GM19455 (cell line): ENCODE results near the gene ANKRD63.

Experiments
- ATAC-seq: cut with Tn5 transposase; IDR thresholded peaks from one replicate; pipeline ENCODE4 v1.9.1; 2021; ENCODE audit not compliant: unreplicated experiment

Gene ANKRD63

DNA sequence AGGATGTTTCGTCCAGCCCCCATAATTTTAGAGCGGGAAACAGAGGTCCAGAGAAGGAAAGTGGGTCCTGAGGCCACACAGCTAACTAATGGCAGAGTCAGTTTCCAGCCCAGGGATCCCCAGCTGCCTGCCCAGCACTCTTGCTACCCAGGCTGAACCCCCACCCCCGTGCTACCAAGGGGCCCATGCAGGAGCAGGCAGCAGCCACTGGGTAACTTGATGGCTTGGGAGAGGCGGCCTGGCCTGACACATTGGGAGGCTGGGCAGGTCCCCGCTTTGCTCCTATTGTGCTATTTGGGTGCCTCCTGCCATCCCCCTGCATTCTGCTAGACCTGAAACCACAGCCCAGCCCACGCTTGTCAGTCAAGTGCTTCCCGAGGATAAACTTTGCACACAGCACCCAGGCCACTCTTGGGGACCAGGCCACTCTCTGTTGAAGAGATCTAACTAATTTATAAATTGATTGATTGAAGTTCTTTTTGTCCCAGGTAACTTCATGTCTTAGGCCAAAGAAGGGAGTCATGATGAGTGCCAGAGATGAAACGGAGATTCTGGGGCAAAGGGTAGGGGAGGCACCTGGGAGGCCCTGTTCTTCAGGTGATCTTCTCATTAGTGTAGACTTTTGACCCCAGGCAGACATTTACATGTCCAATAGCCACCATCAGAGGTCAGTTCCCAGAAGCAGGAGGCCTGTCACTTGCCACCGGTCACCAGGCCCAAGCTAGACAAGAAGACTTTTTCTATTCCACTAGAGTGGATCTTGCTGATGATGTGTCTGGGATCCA, 37.0 kb downstream of the ANKRD63 start:
- ATAC-seq = no peak

DNA sequence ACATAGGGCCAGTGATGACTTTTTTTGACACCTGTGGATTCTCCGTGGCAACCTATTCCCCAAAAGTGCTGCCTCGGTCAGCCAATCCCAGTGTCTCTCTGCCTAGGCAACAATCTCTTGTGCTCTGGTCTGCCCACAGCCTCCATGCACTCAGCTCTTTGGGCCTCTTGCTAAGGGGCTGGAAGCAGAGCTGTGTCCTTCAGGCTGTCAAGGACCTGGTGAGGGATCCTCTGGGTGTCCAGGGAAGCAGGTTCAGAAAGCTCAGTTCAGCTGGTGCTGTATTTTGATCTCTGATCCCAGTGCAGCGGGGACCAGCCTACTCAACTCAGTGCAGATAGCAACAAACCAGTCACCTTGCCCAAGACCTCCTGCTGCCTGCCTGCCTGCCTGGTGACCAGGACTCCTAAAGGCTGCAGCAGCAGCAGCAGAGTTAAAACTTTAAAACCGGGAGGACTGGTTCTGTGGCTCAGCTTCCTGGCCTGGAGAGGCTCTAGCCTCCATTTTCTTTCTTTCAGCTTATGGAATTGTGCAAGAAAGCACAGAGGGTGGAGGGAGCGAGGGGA, 37.8 kb downstream of the ANKRD63 start:
- no peak for ATAC-seq

DNA sequence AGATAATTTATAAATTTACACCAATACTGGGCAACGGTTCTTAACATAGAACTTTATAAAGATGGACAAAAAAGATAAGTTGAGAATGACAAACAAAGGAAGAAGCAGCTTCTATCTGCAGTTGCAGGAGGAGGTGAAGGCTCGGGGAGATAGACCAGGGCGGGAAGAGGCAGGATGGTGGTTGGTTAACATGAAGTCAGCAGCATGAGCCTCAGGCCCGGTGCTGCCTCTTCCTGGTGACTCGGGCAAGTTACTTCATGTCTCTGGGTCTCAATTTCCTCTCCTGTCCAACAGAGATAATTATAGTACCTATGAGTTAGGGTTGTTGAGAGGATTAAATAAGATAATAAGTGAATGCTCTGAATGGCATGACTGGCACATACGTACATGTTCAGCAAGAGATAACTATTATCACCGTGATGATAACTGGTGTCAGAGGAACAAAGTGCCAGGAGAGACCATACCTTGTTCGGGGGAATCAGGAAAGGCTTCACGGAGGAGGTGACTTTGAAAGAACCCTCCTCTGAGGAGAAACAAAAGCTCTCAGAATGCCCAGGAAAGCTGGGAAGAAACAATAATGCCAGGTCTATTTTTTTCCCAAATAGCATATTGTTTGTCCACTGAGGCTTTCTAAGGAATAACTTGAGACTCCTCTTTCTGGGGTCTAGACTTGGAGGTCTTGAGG, 39.6 kb downstream of the ANKRD63 start:
- no peak for ATAC-seq

DNA sequence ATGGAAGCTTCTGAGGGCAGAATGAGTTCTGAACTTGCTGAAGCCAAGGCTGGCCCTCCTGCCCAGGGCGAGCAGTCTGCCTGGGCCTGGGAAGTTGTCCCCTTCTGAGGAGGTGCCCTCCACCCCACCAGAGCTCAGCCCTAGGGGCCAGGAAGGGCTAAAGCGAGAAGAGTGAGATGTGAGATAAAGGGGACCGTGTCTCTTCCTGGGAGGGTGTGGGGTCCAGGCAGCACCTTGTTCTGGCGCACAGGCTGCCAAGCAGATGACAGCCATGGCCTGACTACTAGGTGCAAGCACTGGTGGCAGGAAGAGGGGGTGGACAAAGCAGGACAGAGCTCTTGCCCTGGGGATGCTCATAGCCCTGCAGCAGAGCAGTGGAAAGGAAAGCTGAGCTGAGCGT, 40.3 kb downstream of the ANKRD63 start:
- no peak for ATAC-seq

DNA sequence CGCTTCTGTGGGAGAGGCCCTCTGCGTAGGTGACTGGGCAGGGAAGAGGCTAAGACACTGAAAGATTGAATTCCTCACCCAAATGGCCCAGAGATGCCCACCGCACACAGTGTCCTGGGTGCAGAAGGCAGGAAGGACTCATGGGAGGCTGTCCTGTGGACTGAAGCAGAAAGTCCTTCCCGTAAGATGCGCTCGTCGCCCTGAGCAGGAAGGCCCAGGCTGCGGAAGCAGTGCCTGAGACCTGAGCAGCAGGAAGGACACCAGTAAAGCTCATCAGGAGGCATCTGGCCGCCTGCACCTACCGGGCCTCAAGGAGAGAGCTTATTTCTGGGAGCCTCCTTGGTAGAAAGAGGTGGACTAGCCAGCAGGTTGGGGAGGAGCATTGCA, 40.7 kb downstream of the ANKRD63 start:
- no peak for ATAC-seq

DNA sequence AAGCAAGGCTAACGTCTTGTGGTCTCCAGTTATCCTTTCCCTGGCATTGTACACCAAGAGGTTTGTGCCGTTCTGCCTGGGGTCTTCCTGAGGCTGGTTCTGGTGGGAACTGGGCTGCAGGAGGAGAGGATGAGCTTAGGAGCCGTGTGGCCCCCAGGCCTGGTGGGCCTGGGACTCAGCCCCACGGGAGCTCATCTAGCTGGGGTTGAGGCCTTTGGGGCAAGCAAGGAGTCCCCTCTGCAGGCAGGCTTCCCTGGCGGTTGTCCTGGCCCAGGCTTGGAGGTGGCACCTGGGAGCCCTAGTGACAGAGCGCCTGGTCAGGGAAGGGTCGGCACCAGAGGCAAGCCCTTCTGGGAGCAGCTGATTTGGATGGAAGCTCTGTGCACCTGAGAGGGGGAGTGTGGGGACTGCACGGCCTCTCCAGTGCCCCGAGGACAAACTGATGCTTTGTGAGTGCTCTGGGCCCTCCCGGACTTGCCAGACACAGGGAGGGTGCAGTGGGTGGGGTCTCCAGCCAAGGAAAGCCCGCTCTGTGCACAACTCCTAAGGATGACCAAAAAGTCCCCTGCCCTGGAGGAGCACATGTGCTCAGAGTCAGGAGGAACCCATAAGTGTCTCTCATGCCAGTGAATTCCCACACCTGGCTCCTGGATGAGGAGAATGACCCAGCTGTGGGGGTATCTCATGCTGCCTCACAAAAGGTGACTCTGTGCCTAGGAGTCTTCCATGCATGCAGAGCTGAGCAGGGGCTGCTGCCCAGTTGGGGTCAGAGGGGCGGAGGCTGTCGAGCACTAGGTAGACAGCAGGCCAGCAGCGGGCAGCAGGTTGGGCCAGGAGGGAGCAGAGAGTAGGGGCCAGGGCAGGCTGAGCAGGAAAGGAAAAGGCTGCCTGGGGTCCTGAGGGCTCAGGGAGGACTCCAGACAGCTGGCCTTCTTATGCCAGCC, 41.3 kb downstream of the ANKRD63 start:
- ATAC-seq = no peak

DNA sequence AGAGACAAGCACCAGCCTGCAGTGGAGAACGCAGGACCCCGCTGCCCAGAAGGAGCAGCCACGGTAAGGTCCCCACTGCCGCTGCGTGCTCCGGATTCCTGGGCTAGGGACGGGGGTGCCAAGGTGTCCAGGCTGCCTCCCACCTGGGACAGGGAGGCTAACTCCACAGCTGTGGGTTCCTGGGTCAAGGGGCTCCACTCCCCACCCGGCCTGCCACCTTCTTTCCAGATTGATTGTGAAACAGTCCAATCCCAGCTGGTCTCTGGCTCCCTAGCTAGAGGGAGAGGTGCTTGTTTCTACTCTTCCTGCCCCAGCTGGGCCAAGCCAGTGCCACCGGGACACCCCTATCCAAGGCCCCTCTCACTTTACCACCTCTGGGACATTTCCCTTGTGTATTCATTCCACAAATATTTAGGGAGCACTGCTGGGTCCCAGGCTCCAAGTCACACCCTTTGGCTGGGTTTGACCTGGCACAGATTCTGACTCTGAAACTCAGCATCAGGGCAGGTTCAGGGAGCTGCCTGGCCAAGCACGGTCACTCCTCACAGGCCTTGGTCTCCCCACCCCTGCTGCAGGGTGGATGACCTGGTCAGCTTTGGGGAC, 42.1 kb downstream of the ANKRD63 start:
- no peak for ATAC-seq

DNA sequence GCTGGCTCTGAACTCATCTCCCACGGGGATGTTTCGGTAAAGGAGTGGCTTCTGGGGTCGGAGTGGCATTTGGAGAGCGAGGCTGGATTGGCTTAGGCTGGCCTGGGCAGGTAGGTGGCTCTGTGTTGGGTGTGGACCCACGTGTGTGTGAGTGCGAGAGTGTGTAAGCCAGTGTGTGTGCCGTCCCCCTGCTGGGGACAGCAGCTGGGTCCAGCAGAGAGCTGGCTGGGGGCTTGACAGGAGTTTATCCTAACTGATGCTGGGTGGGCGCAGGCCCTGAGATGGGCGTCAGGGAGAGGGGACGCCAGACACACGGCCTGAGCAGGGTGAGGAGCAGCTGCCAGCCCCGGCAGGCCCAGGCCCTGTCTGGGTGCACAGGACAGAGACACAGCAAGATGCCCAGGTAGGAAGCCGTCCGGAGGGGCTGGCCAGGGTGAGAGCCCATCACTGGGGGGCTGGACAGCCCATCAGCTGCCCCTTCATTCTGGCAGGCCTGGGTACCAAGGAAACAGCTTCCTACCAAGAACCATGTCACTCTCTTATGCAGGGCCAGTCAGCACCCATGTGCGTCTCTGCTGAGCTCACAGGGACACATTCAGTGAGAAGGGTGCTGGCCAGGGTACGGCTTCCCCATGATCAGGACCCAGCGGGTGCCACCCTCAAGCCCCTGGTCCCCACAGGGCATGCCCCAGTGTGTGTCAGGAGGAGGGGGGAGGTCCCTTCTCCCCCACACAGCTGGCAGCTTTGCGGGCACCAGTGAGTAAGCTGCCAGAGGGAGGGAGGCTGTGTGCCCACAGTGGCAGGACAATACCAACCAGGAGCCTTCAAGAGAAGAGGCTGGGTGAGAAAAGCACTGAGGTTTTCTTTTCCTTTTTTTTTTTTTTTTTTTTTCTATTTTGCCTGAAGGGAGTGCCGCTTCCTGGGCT, 42.9 kb downstream of the ANKRD63 start:
- no peak for ATAC-seq

DNA sequence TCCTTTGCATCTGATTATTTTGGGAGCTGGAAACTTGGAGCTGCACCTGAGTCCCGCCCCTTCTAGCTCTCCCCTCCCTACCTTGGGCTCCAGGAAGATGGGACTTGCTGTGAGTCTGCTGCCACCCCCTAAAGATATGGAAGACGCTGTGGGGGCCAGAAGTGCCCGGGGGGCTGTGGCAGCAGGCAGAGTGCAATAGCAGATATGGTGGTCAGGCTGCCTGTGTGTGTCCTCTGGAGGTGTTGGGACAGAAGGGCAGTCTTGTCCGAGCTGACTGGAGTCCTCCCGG, 43.5 kb downstream of the ANKRD63 start:
- no peak for ATAC-seq

DNA sequence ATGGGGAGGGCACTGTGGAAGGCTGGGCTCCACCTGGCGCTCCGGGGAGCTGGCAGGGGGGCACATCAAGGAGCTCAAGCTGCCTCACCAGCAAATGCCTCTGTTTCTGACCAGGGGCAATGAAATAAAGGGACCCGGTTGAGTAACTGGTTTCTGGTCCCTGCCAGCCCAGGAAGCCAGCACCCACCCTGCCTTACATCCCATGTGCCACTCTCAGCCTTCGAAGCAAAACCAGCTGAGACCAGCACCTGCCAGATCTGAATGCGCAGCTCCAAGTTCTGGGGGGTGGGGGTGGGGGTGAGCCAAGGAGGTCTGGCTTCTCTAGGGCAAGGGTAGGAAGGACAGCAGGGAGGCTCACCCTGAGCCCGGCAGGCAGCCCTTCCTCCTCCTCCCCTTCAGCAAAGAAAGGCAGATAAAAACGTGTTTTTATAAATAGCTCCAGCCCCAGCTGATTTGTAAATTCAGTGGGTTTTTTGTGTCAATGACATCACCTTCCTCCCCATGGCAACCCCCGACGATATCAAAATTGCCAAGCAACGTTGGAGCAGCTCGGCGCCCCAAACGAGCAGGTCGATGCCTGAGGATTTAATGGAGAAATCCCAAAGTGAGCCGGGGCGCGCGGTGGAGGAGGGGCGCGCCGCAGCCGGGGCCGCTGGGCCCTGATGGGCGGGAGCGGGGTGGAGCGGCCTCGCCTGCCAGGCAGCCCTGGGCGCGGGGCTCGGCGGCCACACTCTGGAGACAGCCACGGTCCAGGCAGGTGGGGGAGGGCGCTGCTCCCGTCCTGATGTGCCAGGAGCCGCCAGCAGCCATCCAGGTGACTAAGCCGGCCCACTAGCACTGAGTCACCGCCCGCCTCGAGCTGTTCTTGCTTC, 44.1 kb downstream of the ANKRD63 start, which contains the start of gene PAK6:
PAK6 (plus strand) TSS at position 532 of the 872 bp plus-strand sequence. CDS start 25,723 bp downstream, outside the sequence.
- ATAC-seq = no peak

DNA sequence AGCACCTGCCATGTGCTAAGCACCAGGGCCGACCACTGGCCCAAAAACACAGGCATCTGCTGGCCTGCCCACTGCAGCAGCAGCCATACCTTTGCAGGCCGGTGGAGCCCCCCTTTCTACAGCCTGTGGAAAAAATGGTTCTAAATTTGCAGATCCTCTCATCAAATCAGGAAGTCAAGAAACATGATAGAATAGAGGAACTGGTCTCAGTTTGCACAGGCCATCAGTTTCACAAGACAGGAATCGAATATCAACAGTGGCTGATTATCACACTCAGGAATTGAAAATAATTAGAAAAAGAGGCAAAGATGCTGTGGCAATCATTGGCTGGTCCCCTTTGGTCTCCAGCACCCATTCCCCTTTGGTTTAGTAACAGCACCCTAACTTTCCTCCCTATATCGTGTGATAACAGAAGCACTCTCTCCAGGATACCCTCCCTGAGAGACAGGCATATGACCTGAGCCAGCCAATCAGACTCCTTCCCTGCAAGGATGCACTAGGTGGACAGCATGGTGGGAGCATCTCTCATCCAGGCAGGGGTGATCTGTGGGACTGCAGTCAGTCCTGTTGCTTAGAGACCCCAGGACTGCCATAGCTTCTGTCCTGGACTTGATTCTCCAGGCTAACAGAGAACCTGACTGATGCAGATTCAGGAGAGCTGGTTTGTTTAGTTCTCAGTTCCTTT, 47.5 kb downstream of the ANKRD63 start:
- ATAC-seq = no peak

DNA sequence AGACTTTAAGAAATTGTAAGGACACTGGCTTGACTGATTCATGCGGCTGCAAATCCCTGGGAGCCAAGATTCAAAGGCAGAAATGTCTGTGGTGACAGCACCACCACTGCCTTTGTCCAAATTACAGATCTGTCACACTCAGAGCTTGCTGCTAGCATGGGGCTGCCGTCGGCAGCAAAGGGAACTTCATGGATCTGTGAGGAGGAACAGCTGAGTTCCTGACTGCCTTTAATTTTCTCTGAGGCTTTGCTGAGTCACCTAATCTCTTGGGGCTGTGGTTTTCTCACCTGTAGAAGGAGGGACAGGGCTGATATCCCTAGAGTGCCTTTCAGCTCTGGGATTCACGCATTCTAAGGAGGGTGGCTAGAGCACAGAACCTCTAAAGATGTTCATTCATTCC, 48.1 kb downstream of the ANKRD63 start:
- no peak for ATAC-seq

DNA sequence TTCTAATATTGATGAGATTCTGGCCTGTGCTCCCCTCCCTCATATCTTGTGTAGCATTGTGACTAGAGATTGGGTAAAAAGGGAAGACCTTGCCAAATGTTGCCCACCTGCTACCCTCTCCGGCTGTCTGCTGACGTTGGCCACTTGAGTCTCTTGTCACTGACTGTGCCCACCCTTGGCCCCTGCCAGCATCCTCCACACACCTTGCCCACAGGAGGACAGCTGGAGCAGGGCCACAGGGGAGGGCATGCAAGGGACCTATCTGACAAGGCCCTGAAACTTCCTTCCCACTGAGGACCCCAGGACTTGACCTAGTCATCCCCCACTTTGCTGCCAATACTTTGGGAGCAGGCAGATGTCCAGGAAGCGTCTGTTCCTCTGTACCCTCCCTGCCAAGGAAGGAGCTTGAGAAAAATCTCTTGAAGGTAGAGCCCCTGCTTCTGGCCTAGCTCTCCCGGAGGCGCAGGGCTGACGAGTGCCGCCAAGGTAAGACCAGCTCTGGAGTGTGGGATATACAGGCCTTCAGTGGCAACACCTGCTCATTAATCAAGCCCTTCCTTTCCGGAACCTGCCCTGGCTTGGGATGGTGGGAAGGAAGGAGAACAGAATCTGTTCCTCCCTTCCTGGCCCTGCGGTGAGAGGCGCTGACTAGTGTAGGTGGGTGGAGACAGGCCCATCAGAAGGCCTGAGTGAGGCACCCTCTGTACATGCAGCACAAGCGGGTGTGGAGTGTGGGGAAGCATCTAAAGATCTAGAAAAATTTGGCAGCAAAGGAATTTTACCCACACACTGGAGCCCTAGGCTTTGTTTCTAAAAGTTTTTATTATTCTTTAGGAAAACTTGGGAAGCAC, 48.9 kb downstream of the ANKRD63 start:
- no peak for ATAC-seq

DNA sequence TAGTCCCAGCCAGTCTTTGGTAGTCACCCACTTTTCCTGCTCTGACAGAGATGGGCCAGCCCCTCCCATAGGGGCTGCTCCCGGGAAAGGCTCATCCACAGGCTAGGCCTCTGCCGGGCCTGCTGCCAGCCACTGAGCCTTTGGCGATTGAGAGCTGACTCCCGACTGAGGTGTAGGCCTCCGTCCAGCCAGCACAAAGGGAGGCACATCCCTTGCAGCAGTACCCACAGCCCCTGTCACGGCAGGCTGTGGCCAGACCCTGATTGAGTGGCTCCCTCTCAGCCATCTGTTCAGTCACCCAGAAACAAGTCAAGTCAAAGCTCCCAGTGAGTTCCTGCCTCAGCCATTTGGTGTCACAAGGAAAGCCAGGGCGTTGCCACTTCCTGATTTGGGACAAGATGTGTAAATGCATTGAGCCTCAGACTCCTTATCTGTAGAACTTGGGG, 50.2 kb downstream of the ANKRD63 start:
- no peak for ATAC-seq
